ENCODE data around the gene LHX3. TPM values are rescaled to one million over a fixed set of nuclear protein-coding genes. Genes with fewer than 3 reads are reported as not detected.

LHX3 gene
- polyA plus RNA-seq, 1 of the 3 experiments (the other 2 are of a cell fraction), result not detected

DNA sequence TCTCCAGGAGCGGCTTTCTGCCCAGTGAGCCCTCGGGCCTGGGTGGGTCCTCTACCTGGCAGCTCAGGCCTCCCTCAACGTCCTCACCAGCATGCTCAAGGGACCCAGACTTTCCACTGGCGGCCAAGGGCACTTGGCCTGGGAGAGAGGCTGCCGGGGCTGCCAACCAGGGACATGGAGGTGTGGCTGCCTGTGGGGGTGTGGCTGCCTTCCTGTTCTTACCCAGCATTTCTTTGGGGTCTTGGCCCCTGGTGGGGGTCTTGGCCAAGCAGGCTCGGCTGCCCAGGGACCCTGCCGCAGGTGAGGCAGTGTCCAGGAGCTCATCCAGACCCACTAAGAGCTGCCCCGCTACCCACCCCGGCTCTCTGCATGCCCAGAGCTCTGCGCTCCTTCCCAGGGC, 47.9 kb upstream of the LHX3 start:
- H3K4me1 ChIP-seq (ENCODE audit: control insufficient read depth in 1 of 2, insufficient read depth in 2 of 2, low read depth in 1 of 2, low read length in 1 of 2), result peaks cover 0 to 11% of the 10 kb centered on the region in 2 experiments; a peak in 1 of 4 replicates
- no peaks in the 10 kb centered on the region for H3K36me3 ChIP-seq (replicated peaks in 1 of 2; ENCODE audit: control insufficient read depth in 1 of 2, insufficient read depth in 2 of 2, low read length in 1 of 2)
- no peaks in the 10 kb centered on the region for H3K27me3 ChIP-seq (ENCODE audit: insufficient read depth)
- no peak for TF ChIP-seq REST (IDR thresholded peaks at IDR 0.05; ENCODE audit: low read depth, low read length)
- no peak for TF ChIP-seq NFIC (IDR thresholded peaks at IDR 0.05; ENCODE audit: borderline replicate concordance)
- TF ChIP-seq GABPA (IDR thresholded peaks at IDR 0.05; ENCODE audit: low read depth), result no peak
- TF ChIP-seq TCF12 (IDR thresholded peaks at IDR 0.05), result no peak
- no peak for TF ChIP-seq RFX5 (IDR thresholded peaks at IDR 0.05; ENCODE audit: low read length)
- TF ChIP-seq IRF3 (IDR thresholded peaks at IDR 0.05; ENCODE audit: low read depth, low read length), result no peak
- no peak for TF ChIP-seq RCOR1 (IDR thresholded peaks at IDR 0.05; ENCODE audit: low read length)
- TF ChIP-seq, protein P1, sequence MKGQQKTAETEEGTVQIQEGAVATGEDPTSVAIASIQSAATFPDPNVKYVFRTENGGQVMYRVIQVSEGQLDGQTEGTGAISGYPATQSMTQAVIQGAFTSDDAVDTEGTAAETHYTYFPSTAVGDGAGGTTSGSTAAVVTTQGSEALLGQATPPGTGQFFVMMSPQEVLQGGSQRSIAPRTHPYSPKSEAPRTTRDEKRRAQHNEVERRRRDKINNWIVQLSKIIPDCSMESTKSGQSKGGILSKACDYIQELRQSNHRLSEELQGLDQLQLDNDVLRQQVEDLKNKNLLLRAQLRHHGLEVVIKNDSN (IDR thresholded peaks at IDR 0.05; ENCODE audit: borderline replicate concordance, low read depth), result no peak
- no peak for TF ChIP-seq GATA2 (CRISPR knock-in tag; IDR thresholded peaks at IDR 0.05)
- TF ChIP-seq RXRA (IDR thresholded peaks at IDR 0.05; ENCODE audit: borderline replicate concordance, low read depth), result no peak
- TF ChIP-seq JUND (IDR thresholded peaks at IDR 0.05), result no peak
- TF ChIP-seq SMC3 (IDR thresholded peaks at IDR 0.05; ENCODE audit: low read depth, low read length), result no peak
- no peak for TF ChIP-seq MAX (IDR thresholded peaks at IDR 0.05; ENCODE audit: low read depth)
- no peak overlapping the region for H3K9ac ChIP-seq
- ChIA-PET CTCF (no interaction called here), POLR2A (no interaction called here)
- WGBS (ENCODE audit: low lambda C conversion rate), result 82% methylated on average over 6 of the region's 10 CpGs
- no peak overlapping the region for H3K4me2 ChIP-seq
- no peak overlapping the region for H2AFZ ChIP-seq (ENCODE audit: low read depth)
- no peaks in the 10 kb centered on the region for H3K9me2 ChIP-seq
- no peak overlapping the region for H3K4me3 ChIP-seq (ENCODE audit: low read depth in 2 of 2, low read length in 1 of 2)
- DNase-seq, result no peak
- H3K9me3 ChIP-seq, result no peaks in the 10 kb centered on the region
- no peaks in the 10 kb centered on the region for H3K79me2 ChIP-seq (ENCODE audit: insufficient read depth)
- no peak overlapping the region for H3K27ac ChIP-seq (ENCODE audit: low read depth in 2 of 2, low read length in 1 of 2)
- H3F3A ChIP-seq (replicated peaks; ENCODE audit: insufficient read depth), result no peaks in the 10 kb centered on the region
- H4K20me1 ChIP-seq (ENCODE audit: insufficient read depth), result no peaks in the 10 kb centered on the region

DNA sequence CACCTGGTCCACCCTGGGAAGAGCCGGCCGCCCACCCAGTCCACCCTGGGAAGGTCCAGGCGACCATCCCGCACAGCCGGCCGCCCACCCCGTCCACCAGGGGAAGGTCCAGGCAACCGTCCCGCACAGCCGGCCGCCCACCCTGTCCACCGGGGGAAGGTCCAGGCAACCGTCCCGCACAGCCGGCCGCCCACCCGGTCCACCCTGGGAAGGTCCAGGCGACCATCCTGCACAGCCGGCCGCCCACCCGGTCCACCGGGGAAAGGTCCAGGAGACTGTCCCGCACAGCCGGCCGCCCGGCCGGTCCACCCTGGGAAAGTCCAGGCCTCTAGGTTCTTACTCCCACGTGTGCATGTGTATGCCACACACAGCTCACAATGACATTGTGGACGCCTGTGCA, 47.4 kb upstream of the LHX3 start:
- Histone ChIP-seq H3K9me2 (no peaks in the 10 kb centered on the region), H3K79me2 (ENCODE audit: insufficient read depth) (no peaks in the 10 kb centered on the region), H3K36me3 (replicated peaks in 1 of 2; ENCODE audit: control insufficient read depth in 1 of 2, insufficient read depth in 2 of 2, low read length in 1 of 2) (no peaks in the 10 kb centered on the region), H2AFZ (ENCODE audit: low read depth) (no peak overlapping the region), H3K4me2 (no peak overlapping the region), H3K9ac (no peak overlapping the region), H3K4me3 (ENCODE audit: low read depth in 2 of 2, low read length in 1 of 2) (no peak overlapping the region), H3K4me1 (ENCODE audit: control insufficient read depth in 1 of 2, insufficient read depth in 2 of 2, low read depth in 1 of 2, low read length in 1 of 2) (peaks cover 0 to 16% of the 10 kb centered on the region in 2 experiments; a peak in 1 of 4 replicates), H3K27me3 (ENCODE audit: insufficient read depth) (no peaks in the 10 kb centered on the region), H3K27ac (ENCODE audit: low read depth in 2 of 2, low read length in 1 of 2) (no peak overlapping the region), H3K9me3 (no peaks in the 10 kb centered on the region), H4K20me1 (ENCODE audit: insufficient read depth) (no peaks in the 10 kb centered on the region), H3F3A (replicated peaks; ENCODE audit: insufficient read depth) (no peaks in the 10 kb centered on the region)
- no peak for TF ChIP-seq NFIC (IDR thresholded peaks at IDR 0.05; ENCODE audit: borderline replicate concordance)
- no peak for TF ChIP-seq SMC3 (IDR thresholded peaks at IDR 0.05; ENCODE audit: low read depth, low read length)
- no peak for TF ChIP-seq RAD21 (IDR thresholded peaks at IDR 0.05; ENCODE audit: low read length)
- no peak for TF ChIP-seq TAF1 (IDR thresholded peaks at IDR 0.05; ENCODE audit: borderline replicate concordance, low read depth, low read length)
- DNase-seq, result no peak
- WGBS (ENCODE audit: low lambda C conversion rate), result 100% methylated on average over 1 of the region's 29 CpGs
- CTCF ChIA-PET, result no interaction called here
- POLR2A ChIA-PET, result no interaction called here
